ENCODE results near the gene UBAP1. TPM values are rescaled to one million over a fixed set of nuclear protein-coding genes. Genes with fewer than 3 reads are reported as not detected.

Gene UBAP1
- total RNA-seq, 4 donors from 2014 or later = 13.5 to 37.8 (median 31.7) TPM

- peaks cover 0 to 20% (median 2%) of the 10 kb centered on the region in 4 donors for H3K4me1 ChIP-seq
- no peaks in the 10 kb centered on the region for H3K9me3 ChIP-seq
- H3K27ac ChIP-seq = peak overlapping the region in 3 of 4 donors; percentile 52 to 80 (median 62)
- WGBS, 2 donors (ENCODE audit: low coverage in 1 of 2) = 78% methylated on average over 10 of the region's 10 CpGs; no CpG with 5 or more reads in 1 of the 2 donors
- DNase-seq = no peak
- intact Hi-C loops (cut with DNase I; ENCODE audit: low total_unique reads) (no loop called here), in situ Hi-C loops (cut with MboI; ENCODE audit: low pct_ligation_motif_present in 1 of 4, low pct_unique_long_range_greater_than_20kb in 1 of 4, low sequenced_read_pairs in 3 of 4) (no loop called here)
- H3K4me3 ChIP-seq = no peak overlapping the region
- TF ChIP-seq POLR2A (IDR thresholded peaks at IDR 0.05) (no peak), CTCF (IDR thresholded peaks at IDR 0.05) (no peak), POLR2AphosphoS5 (IDR thresholded peaks at IDR 0.05) (no peak), EP300 (IDR thresholded peaks at IDR 0.05; ENCODE audit: low read depth) (no peak)
- H3K27me3 ChIP-seq = no peaks in the 10 kb centered on the region
- H3K36me3 ChIP-seq = peaks cover 0 to 15% (median 4%) of the 10 kb centered on the region in 4 donors
Measured at GRCh38 chr9:34254966-34255825, 76.4 kb downstream of the UBAP1 start.

GRCh38 chr9:34256104-34256503, 77.3 kb downstream of the UBAP1 start:
- Histone ChIP-seq H3K9me3 (no peaks in the 10 kb centered on the region), H3K27me3 (no peaks in the 10 kb centered on the region), H3K27ac (peak overlapping the region in 1 of 4 donors; percentile 80), H3K4me1 (peaks cover 0 to 20% (median 2%) of the 10 kb centered on the region in 4 donors), H3K36me3 (peaks cover 0 to 5% (median under 1%) of the 10 kb centered on the region in 4 donors), H3K4me3 (no peak overlapping the region)
- in situ Hi-C loops (cut with MboI; ENCODE audit: low pct_ligation_motif_present in 1 of 4, low pct_unique_long_range_greater_than_20kb in 1 of 4, low sequenced_read_pairs in 3 of 4) = no loop called here
- intact Hi-C loops (cut with DNase I; ENCODE audit: low total_unique reads) = no loop called here
- DNase-seq = no peak
- 91% methylated on average over 6 of the region's 6 CpGs; no CpG with 5 or more reads in 1 of the 2 donors for WGBS, 2 donors (ENCODE audit: low coverage in 1 of 2)
- TF ChIP-seq POLR2AphosphoS5 (IDR thresholded peaks at IDR 0.05) = no peak
- no peak for TF ChIP-seq POLR2A (IDR thresholded peaks at IDR 0.05)
- TF ChIP-seq EP300 (IDR thresholded peaks at IDR 0.05; ENCODE audit: low read depth) = no peak
- no peak for TF ChIP-seq CTCF (IDR thresholded peaks at IDR 0.05)

- WGBS, 2 donors (ENCODE audit: low coverage in 1 of 2) = 75% methylated on average over 11 of the region's 11 CpGs; no CpG with 5 or more reads in 1 of the 2 donors
- H3K4me1 ChIP-seq = peaks cover 0 to 20% (median 2%) of the 10 kb centered on the region in 4 donors
- TF ChIP-seq POLR2A (IDR thresholded peaks at IDR 0.05) (no peak), POLR2AphosphoS5 (IDR thresholded peaks at IDR 0.05) (no peak), EP300 (IDR thresholded peaks at IDR 0.05; ENCODE audit: low read depth) (no peak), CTCF (IDR thresholded peaks at IDR 0.05) (no peak)
- intact Hi-C loops (cut with DNase I; ENCODE audit: low total_unique reads) (no loop called here), in situ Hi-C loops (cut with MboI; ENCODE audit: low pct_ligation_motif_present in 1 of 4, low pct_unique_long_range_greater_than_20kb in 1 of 4, low sequenced_read_pairs in 3 of 4) (no loop called here)
- H3K36me3 ChIP-seq = no peaks in the 10 kb centered on the region
- H3K27me3 ChIP-seq = no peaks in the 10 kb centered on the region
- H3K9me3 ChIP-seq = no peaks in the 10 kb centered on the region
- H3K4me3 ChIP-seq = no peak overlapping the region
- H3K27ac ChIP-seq = no peak overlapping the region
- no peak for DNase-seq
Measured at GRCh38 chr9:34256987-34257585, 78.2 kb downstream of the UBAP1 start.

GRCh38 chr9:34259315-34259714, 80.5 kb downstream of the UBAP1 start:
- H3K27me3 ChIP-seq = no peaks in the 10 kb centered on the region
- peaks cover 0 to 3% (median under 1%) of the 10 kb centered on the region in 4 donors for H3K4me1 ChIP-seq
- intact Hi-C loops (cut with DNase I; ENCODE audit: low total_unique reads) = no loop called here
- no peak overlapping the region for H3K4me3 ChIP-seq
- H3K36me3 ChIP-seq = no peaks in the 10 kb centered on the region
- in situ Hi-C loops (cut with MboI; ENCODE audit: low pct_ligation_motif_present in 1 of 4, low pct_unique_long_range_greater_than_20kb in 1 of 4, low sequenced_read_pairs in 3 of 4) = no loop called here
- no peak overlapping the region for H3K27ac ChIP-seq
- DNase-seq = no peak
- H3K9me3 ChIP-seq = no peaks in the 10 kb centered on the region
- WGBS, 2 donors (ENCODE audit: low coverage in 1 of 2) = 98 to 100% methylated on average over 1 to 10 of the region's 10 CpGs
- TF ChIP-seq CTCF (IDR thresholded peaks at IDR 0.05) = no peak
